ENCODE data around the gene OR1D5.
"Not testable (repeated sequence)": the region's sequence is repeated elsewhere in the genome, so short reads cannot be mapped to it uniquely, and the experiment has no call there.

The OR1D5 gene

DNA sequence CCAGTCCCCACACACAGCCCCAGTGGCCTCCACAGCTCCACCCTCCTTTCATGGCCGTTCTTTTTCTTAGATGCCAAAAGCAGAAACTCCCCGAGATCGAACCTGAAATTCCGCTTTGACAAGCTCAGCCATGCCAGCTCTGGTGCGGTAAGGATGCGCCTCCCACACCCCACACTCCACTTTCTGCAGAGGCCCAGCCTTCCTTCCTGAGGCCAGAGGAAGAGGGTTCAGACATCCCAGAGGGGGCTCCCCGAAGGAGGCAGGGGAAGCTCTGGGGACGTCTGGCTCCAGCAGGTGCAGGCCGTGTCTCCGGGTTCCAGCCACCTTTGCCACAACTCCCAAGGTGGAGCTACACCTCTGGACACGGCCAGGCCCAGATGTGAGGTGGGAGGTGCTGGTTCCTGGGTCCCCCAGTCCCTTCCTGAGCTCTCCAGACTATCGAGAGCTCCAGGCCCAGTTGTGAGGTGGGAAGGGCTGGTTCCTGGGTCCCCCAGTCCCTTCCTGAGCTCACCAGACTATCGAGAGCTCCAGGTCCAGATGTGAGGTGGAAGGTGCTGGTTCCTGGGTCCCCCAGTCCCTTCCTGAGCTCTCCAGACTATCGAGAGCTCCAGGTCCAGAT, 32.4 kb downstream of the OR1D5 start:
- not testable (repeated sequence) for DNase-seq

DNA sequence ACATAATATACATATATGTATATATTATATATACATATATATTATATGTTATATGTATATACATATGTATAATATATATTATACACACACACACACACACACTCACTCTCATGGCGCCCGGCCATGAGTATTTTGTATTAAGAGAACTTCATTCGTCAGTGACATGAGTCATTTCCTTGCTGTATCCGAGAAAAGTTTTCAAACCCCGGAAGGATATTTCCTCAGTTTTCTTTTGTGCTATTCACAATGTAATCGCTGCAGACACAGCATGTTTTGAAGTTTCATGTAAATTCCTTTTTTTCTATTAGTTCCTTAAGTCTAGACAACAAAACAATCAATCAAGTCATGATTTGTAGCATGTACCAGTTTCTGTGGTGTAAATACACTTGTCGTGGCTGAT, 33.3 kb downstream of the OR1D5 start:
- no peak for DNase-seq

DNA sequence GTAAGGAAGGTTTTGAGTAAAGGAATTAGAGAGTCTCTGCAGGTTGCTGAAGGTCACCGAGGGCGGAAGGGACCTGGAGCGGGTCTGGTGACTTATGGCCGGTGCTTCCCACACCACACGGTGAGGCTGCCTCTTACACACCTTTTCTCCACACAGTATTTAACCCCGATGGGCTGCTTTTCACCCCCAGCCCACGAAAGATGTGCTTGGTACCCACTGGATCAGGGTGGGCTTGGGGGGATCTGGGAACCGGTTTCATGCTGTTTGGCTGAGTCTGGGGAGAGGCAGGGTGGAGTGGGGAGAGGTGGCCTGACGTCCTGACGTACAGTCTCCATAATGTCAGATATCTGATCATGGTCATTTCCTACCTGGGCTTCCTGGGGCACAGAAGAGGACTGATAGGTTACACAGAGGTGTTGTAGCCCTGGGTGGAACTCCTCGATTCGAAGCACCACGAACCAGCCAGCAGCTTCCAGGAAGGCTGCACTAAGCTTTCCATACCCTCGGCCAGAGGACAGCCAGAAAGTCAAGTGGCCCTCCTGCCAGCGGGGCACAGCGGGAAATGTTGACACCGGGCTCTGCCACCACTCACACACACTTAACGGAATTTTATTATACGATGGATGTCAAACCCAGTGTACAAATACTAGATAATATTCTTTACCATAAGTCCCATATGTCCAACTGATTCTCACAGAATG, 34.0 kb downstream of the OR1D5 start:
- peak in 1 of 2 experiments; percentile 52 for DNase-seq

DNA sequence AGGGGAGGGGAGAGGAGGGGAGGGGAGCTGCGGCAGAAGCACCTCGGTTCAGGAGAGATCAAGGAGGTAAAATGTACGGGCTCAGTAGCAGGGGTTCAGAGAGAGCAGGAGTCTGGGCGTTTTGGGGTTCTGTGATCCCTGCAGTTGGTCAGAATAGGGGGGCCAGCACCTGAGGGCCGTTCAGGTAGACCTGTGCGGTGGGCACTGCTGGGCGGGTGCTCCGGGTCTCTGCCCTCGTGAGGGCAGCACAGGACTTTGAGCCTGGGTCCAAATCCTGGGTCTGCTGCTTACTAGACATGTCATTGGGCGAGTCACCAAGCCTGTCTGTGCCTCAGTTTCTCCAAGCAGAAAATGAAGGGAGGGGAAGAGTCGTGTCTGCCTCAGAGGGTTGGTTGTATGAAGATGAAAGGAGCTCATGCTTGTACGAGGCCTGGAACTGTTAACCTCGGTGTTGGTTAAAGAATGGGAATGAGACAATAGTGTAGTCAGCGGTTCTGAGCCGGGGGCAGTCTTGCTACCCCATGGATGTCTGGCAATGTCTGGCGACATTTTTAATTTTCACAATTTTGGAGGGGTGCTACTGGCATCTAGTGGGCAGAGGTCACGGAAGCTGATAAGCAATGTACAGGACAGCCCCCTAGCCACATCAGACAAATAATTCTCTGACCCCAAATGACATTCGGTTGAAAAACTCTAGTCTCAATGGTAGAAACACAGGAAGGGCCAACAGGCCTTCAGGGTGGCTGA, 35.4 kb downstream of the OR1D5 start:
- no peak for DNase-seq

DNA sequence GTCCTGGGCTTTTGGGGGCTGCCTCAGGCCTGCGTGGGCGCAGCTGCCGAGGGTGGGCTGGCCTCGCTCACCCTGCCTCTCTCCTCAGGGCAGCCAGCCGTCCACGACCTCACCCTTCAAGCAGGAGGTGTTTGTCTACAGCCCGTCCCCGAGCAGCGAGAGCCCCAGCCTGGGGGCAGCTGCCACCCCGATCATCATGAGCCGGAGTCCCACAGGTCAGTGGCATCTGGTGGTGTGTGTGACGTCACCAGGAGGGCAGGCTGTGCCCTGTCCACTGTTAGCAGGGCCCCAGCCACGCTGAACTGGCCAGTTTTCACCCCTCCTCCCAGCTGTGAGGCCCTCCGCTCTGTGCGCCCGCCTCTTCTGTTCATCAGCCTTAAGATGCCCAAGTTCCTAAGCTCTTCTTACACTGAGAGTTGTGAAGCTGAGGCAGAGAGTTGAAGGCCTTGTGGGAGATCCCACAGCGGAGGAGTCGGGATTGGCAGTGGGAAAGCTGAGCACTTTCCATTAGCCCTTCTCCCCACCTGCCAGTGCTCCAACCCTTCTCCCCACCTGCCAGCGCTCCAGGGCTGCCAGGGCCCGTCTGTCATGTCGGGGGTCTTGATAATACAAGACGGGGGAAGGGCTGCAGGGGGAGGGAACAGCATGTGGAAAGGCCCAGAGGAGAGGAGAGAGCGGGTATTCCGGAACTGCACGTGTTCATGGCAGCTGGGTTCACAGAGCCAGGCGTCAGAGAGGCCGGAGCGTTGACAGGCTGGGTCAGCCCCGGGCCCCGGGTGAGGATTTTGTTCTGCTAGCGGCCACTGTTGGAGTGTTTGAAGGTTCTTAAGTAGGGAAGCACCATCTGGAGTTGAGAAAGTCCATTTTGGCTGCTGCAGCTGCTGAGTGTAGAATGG, 36.3 kb downstream of the OR1D5 start:
- peak; percentile 95 to 96 for DNase-seq

DNA sequence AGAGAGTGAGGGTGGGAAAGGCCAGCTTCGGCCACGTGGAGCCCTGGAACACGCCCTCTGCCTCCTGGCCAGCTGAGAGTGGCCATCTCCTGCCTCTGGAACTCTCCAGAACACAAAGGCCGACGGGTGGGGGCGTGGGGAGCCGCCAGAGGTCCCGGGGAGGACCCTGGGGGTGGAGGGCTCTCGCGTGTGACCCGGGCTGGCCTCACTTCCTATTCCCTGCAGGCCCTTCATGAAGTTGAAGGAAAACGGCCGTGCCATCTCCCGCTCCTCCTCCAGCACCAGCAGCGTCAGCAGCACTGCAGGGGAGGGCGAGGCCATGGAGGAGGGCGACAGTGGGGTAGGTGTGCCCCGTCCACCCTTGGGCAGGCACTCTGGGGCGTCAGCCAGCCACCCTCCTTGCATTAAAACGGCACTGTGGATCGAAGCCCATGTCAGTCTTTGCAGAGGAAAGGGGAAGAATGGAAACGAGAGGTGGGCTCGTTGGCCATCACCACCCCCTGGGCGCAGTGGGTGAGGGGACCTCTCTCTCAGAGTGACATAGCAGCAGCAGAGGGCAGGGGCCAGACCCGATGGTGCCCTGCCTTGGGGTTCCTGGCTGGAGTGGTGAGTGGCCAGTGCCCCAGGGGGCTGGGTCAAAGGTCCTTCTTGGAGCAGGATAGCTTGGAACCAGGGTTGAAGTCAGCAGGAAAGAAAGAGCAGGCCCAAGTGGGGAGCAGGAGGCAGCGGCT, 37.1 kb downstream of the OR1D5 start:
- no peak for DNase-seq

DNA sequence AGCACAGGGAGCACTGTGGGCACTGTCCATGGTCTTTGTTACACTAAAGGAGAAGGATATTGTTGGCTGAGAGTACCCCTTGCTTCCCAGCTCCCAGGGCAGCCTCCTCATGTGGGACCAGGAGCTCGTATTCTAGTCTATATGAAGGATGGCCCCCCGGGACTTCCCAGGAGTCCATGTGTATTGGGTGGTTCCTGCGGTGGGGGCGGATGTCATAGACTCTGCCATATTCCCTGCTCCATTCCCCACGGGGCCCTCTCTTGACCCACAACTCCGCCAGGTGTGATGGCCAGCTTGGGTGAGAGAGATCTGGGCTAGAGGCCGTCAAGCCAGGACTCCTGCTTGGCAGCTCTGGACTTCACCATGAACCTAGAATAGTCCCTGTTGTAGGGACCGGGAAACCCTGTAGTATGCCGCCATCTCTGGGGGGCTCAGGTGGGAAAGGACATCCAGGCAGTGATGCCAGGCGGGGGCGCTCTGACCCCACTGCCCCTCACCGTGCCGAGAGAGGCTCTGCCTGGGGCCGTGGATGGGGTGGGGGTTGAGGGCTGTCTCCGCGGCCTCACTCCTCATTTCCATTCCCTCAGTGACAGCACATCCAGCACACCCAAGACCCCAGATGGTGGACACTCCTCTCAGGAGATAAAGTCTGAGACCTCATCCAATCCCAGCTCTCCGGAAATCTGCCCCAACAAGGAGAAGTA, 37.8 kb downstream of the OR1D5 start:
- peak in 1 of 2 experiments; percentile 30 for DNase-seq

DNA sequence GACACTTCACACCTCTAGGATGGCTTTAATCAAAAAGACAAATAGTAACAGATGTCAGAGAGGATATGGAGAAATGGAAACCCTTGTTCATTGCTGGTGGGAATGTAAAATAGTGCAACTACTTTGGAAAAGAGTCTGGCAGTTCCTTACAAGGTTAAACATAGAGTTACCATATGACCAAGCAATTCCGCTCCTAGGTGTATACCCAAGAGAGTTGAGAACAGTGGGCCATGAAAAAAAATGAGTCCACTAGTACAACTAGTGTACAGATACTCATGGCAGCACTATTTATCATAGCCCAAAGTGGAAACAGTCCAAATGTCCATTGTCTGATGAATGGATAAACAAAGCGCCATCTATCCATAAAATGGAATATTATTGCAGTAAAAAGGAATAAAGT, 39.1 kb downstream of the OR1D5 start:
- no peak for DNase-seq

- no peak for DNase-seq
Observed at GRCh38 chr17:3022197-3022596, 41.2 kb downstream of the OR1D5 start.

- DNase-seq = no peak
Observed at GRCh38 chr17:3020381-3020780, 43.0 kb downstream of the OR1D5 start.

DNA sequence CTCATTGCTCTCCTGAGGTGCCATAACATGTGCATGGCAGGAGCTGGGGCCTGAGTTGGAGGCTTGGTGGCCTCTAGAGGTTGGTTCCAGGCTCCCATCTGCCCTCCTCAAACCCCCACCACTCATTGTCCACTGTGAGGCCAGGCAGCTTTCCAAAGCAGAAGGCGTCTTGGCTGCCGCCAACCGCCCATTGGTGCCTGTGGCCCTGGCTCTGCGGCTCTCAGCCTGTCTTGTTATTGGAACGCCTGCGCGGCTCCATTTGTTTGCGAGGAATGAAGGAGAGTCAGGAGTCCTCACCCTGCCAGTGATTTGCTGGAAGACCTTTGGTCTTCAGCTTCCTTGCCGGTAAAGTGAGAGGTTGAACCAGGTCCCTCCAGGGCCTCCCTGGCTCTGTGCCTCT, 43.6 kb downstream of the OR1D5 start:
- DNase-seq = no peak

DNA sequence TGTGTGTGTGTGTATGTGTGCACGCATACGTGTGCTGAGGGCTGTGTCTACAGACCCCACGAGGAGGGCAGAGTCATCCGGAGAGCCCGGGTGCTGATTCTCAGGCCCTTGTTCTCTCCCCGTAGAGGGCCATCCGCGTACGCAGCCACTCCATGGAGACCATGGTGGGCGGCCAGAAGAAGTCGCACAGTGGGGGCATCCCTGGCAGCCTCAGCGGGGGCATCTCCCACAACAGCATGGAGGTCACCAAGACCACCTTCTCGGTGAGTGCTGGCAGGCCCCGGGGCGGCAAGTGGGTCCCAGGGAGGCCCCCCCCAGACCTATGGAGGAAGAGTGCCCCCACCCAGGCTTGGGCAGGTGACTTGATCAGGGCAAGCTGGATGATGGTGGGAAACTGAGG, 45.5 kb downstream of the OR1D5 start:
- DNase-seq = no peak

GRCh38 chr17:3015890-3016289, 47.5 kb downstream of the OR1D5 start:
- DNase-seq = no peak

DNA sequence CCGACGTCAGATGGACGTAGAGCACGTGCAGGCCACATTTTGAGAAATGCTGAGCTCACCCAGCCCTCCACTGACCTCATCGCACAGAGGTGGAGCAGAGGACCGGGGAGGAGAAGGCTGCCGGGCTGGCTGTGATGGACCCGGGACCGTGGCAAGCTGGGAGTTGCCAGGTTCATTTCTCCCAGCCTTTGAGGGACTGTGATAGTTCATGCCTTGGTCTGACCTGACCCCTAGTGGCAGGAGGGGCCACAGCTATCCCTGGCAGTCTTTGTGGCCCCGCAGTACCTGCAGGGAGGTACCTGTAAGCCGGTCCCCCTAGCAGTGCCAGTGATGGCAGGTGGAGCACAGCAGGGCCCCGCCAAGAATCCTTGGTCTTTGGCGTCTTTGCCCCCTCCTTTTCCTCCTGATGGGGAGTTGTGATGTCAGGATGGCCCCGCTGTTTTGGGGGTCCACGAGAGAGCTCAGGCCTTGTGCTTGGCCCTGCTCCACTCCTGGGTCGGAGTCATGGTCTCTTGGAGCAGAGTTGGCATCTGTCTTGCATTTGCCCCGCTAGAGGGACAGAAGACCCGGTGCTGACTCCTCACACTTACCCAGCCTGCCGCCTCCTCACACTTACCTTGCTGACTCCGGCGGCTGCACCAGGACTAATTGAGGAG, 50.4 kb downstream of the OR1D5 start:
- DNase-seq = peak; percentile 14 to 63
